Measurements from ENCODE around the gene EML6. TPM values are rescaled to one million over a fixed set of nuclear protein-coding genes. Genes with fewer than 3 reads are reported as not detected.

The EML6 gene
- total and polyA plus RNA-seq, 2 of the 8 experiments (the other 6 are each of a cell fraction or from before 2014, with no cell fraction given): 1.2 to 1.6 TPM

GRCh38 chr2:54977149-54977548 lies 253.7 kb downstream of the EML6 start:
- Histone ChIP-seq H3K4ac (replicated peaks; ENCODE audit: insufficient read length, low read depth, low read length) (no peak overlapping the region), H3K18ac (ENCODE audit: extremely low read depth, low read length) (no peak overlapping the region), H3K23me2 (ENCODE audit: low read depth, low read length) (no peaks in the 10 kb centered on the region; the same call in 1 of the 2 replicates), H3K23ac (ENCODE audit: insufficient read length) (no peak overlapping the region), H2BK12ac (ENCODE audit: low read depth, low read length) (no peak overlapping the region), H2BK120ac (replicated peaks; ENCODE audit: low read depth, low read length) (no peak overlapping the region), H3K9ac (replicated peaks in 1 of 4; ENCODE audit: extremely low read depth in 1 of 4, low read depth in 3 of 4, low read length in 3 of 4) (no peak overlapping the region), H3K27me3 (replicated peaks in 1 of 4; ENCODE audit: control insufficient read depth in 3 of 4, extremely low read depth in 1 of 4, insufficient read depth in 3 of 4, low read length in 3 of 4) (no peaks in the 10 kb centered on the region), H3K56ac (replicated peaks; ENCODE audit: insufficient read length, low read depth, low read length) (no peak overlapping the region), H4K5ac (ENCODE audit: insufficient read length, low read depth, low read length) (no peak overlapping the region), H3K9me3 (ENCODE audit: insufficient read depth in 2 of 2, low read depth in 1 of 2, low read length in 1 of 2) (no peaks in the 10 kb centered on the region), H3K14ac (ENCODE audit: insufficient read length) (no peak overlapping the region), H2BK20ac (ENCODE audit: low read length) (no peak overlapping the region), H3K79me1 (ENCODE audit: low read depth, low read length) (no peaks in the 10 kb centered on the region), H2AK5ac (ENCODE audit: low read depth, low read length) (no peak overlapping the region), H3K4me3 (ENCODE audit: extremely low read depth in 1 of 4, insufficient read depth in 2 of 4, low read depth in 3 of 4, low read length in 4 of 4) (no peak overlapping the region), H3K79me2 (ENCODE audit: control insufficient read depth in 1 of 2, insufficient read depth in 2 of 2, low read length in 2 of 2) (peaks cover 0 to 65% of the 10 kb centered on the region in 2 experiments; a peak in 3 of 4 replicates), H4K8ac (ENCODE audit: extremely low read depth, insufficient read depth, low read length) (no peak overlapping the region), H4K20me1 (replicated peaks in 1 of 2; ENCODE audit: control insufficient read depth in 1 of 2, insufficient read depth in 2 of 2, low read length in 2 of 2) (peaks cover 3% of the 10 kb centered on the region in 2 experiments), H3K36me3 (ENCODE audit: control insufficient read depth in 2 of 4, insufficient read depth in 4 of 4, low read length in 3 of 4) (peaks cover 0 to 26% (median 4%) of the 10 kb centered on the region in 4 experiments; a peak in 7 of 8 replicates), H2BK15ac (ENCODE audit: low read length) (no peak overlapping the region), H3K4me1 (replicated peaks in 1 of 4; ENCODE audit: control insufficient read depth in 3 of 4, insufficient read depth in 4 of 4, low read length in 3 of 4) (peaks cover 0 to 2% (median 0%) of the 10 kb centered on the region in 4 experiments; a peak in 1 of 7 replicates), H4K91ac (replicated peaks; ENCODE audit: insufficient read length, low read length) (no peak overlapping the region), H2AFZ (ENCODE audit: low read length) (no peak overlapping the region), H2BK5ac (ENCODE audit: low read depth, low read length) (no peak overlapping the region), H3K4me2 (ENCODE audit: insufficient read depth in 1 of 2, low read depth in 2 of 2, low read length in 2 of 2) (no peak overlapping the region), H3K27ac (ENCODE audit: low read depth, low read length) (no peak overlapping the region)
- POLR2A ChIA-PET (ENCODE audit: partially characterized antibody): interaction anchor here (0.8 to 1.0 kb wide), 2 partner anchors 9 to 10 kb away, joined by 3 to 4 read pairs; no protein-coding TSS in a partner anchor
- FAIRE-seq (no peak), DNase-seq (ENCODE audit: low read depth in 1 of 2, low spot score in 2 of 2) (no peak)
- CTCF ChIA-PET (ENCODE audit: partially characterized antibody): interaction anchor here (1.5 kb wide), 1 partner anchor 198 kb away, joined by 3 read pairs; no protein-coding TSS in a partner anchor
- WGBS, 2 experiments (ENCODE audit: extremely low coverage in 1 of 2, insufficient coverage in 1 of 2, insufficient read length in 1 of 2, insufficient replicate concordance in 2 of 2, low coverage in 1 of 2, low lambda C conversion rate in 2 of 2, missing lambda C conversion rate in 1 of 2): 79% methylated on average over 2 of the region's 2 CpGs; no CpG with 5 or more reads in 1 of the 2 experiments
- TF ChIP-seq CTBP2 (IDR thresholded peaks at IDR 0.05; ENCODE audit: borderline replicate concordance, insufficient read depth, insufficient read length, low read length): no peak
- TF ChIP-seq BRCA1 (IDR thresholded peaks at IDR 0.05; ENCODE audit: low read depth, low read length): no peak
- TF ChIP-seq ATF2 (IDR thresholded peaks at IDR 0.05; ENCODE audit: low read length): no peak
- TF ChIP-seq EZH2 (IDR thresholded peaks at IDR 0.05; ENCODE audit: low read depth, low read length, severe bottlenecking): no peak
- no peak for TF ChIP-seq SIRT6 (IDR thresholded peaks at IDR 0.05; ENCODE audit: low read length)
- no peak for TF ChIP-seq POU5F1 (IDR thresholded peaks at IDR 0.05; ENCODE audit: low read depth, low read length)
- TF ChIP-seq GTF2F1 (IDR thresholded peaks at IDR 0.05; ENCODE audit: borderline replicate concordance, low read depth, low read length): no peak
- TF ChIP-seq RFX5 (IDR thresholded peaks at IDR 0.05; ENCODE audit: borderline replicate concordance, low read depth, low read length): no peak
- no peak for TF ChIP-seq PHF8 (conservative IDR thresholded peaks at IDR 0.05; ENCODE audit: low read depth, low read length)
- no peak for TF ChIP-seq MAFK (IDR thresholded peaks at IDR 0.05; ENCODE audit: low read depth, low read length)
- TF ChIP-seq POLR2A (IDR thresholded peaks at IDR 0.05; ENCODE audit: control extremely low read depth in 1 of 2, low read depth in 2 of 2, low read length in 2 of 2): no peak
- no peak for TF ChIP-seq FOSL1 (IDR thresholded peaks at IDR 0.05; ENCODE audit: insufficient read depth, low read depth, low read length)
- TF ChIP-seq BCL11A (IDR thresholded peaks at IDR 0.05; ENCODE audit: low read depth in 2 of 2, low read length in 2 of 2): no peak
